Measurements from ENCODE around the gene MAT2B.

MAT2B gene

DNA sequence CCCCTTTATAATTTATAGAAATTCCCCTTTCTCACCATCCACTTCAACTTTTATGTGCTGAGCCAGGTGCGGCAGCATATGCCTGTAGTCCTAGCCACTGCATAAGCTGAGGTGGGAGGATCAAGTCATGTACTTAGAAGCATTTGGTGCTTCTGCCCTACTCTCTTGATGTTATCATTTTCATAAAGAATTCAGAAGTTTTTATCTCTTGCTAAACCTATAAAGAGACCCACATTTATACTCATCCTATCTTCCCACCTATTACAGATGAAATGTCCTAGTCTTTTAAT, 26.5 kb upstream of the MAT2B start:
- H3K27ac ChIP-seq (ENCODE audit: low read depth, low read length, poor library complexity, severe bottlenecking) = no peak overlapping the region
- no peaks in the 10 kb centered on the region for H3K27me3 ChIP-seq (ENCODE audit: insufficient read depth, low read length)
- no peak overlapping the region for H2AFZ ChIP-seq (ENCODE audit: low read length)

DNA sequence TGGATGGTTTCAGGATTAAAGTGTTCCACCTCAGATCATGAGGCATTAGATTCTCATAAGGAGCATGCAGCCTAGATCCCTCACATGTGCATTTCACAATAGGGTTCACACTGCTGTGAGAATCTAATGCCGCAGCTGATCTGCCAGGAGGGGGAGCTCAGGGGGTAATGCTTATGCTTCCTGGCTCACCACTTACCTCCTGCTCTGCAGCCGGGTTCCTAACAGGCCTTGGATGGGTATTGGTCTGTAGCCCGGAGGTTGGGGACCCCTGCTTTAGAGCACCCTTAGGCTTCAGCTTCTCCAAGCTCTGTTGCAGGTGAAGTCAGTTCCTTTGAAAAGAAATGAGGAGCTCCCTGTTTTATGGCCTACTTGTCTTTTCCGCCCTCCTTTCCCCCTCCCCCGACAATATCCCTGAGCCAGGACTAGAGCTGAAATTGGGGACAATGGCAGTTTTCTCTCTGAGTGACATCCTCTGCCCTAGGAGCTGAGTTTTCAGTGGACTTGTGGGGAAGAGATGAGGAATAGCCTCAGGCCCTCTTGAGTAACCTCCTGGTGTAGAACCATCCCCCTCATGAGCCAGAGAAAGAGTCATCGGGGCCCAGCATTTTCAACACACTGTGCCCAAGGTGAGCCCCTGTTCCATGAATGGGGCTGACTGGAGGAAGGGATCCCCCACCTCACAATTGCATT, 16.2 kb upstream of the MAT2B start:
- Histone ChIP-seq H3K4me2 (ENCODE audit: low read length) (no peak overlapping the region), H3K27me3 (ENCODE audit: insufficient read depth, low read length) (no peaks in the 10 kb centered on the region), H3K9me3 (ENCODE audit: low read length) (no peaks in the 10 kb centered on the region), H3K4me3 (ENCODE audit: low read depth, low read length, poor library complexity, severe bottlenecking) (no peak overlapping the region), H4K20me1 (ENCODE audit: insufficient read depth, low read length) (no peaks in the 10 kb centered on the region), H2AFZ (ENCODE audit: low read length) (no peak overlapping the region), H3K9me2 (ENCODE audit: low read depth, low read length) (no peaks in the 10 kb centered on the region), H3F3A (ENCODE audit: insufficient read depth, low read length) (no peaks in the 10 kb centered on the region), H3K36me3 (ENCODE audit: insufficient read depth, low read length) (peaks cover 83% of the 10 kb centered on the region), H3K79me2 (ENCODE audit: insufficient read depth, low read length) (no peaks in the 10 kb centered on the region; the same call in 1 of the 2 replicates), H3K4me1 (ENCODE audit: insufficient read depth, low read length, severe bottlenecking) (no peaks in the 10 kb centered on the region), H3K9ac (ENCODE audit: low read length) (no peak overlapping the region), H3K27ac (ENCODE audit: low read depth, low read length, poor library complexity, severe bottlenecking) (no peak overlapping the region)
- no peak for TF ChIP-seq EZH2 (IDR thresholded peaks at IDR 0.05; ENCODE audit: borderline replicate concordance, low read length)
- TF ChIP-seq, protein P1, sequence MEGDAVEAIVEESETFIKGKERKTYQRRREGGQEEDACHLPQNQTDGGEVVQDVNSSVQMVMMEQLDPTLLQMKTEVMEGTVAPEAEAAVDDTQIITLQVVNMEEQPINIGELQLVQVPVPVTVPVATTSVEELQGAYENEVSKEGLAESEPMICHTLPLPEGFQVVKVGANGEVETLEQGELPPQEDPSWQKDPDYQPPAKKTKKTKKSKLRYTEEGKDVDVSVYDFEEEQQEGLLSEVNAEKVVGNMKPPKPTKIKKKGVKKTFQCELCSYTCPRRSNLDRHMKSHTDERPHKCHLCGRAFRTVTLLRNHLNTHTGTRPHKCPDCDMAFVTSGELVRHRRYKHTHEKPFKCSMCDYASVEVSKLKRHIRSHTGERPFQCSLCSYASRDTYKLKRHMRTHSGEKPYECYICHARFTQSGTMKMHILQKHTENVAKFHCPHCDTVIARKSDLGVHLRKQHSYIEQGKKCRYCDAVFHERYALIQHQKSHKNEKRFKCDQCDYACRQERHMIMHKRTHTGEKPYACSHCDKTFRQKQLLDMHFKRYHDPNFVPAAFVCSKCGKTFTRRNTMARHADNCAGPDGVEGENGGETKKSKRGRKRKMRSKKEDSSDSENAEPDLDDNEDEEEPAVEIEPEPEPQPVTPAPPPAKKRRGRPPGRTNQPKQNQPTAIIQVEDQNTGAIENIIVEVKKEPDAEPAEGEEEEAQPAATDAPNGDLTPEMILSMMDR (IDR thresholded peaks at IDR 0.05; ENCODE audit: low read length) = no peak

More for the DNA sequence above, 26.5 kb upstream of the MAT2B start:
- H4K20me1 ChIP-seq (ENCODE audit: insufficient read depth, low read length) = no peaks in the 10 kb centered on the region
- H3K9me3 ChIP-seq (ENCODE audit: low read length) = no peaks in the 10 kb centered on the region
- no peak overlapping the region for H3K9ac ChIP-seq (ENCODE audit: low read length)
- H3K4me2 ChIP-seq (ENCODE audit: low read length) = no peak overlapping the region
- H3K79me2 ChIP-seq (ENCODE audit: insufficient read depth, low read length) = no peaks in the 10 kb centered on the region
- peaks cover 95% of the 10 kb centered on the region for H3K36me3 ChIP-seq (ENCODE audit: insufficient read depth, low read length)
- TF ChIP-seq, protein P1 (IDR thresholded peaks at IDR 0.05; ENCODE audit: low read length) = no peak
- TF ChIP-seq EZH2 (IDR thresholded peaks at IDR 0.05; ENCODE audit: borderline replicate concordance, low read length) = no peak
- H3F3A ChIP-seq (ENCODE audit: insufficient read depth, low read length) = no peaks in the 10 kb centered on the region; the same call in 1 of the 2 replicates
- H3K4me3 ChIP-seq (ENCODE audit: low read depth, low read length, poor library complexity, severe bottlenecking) = no peak overlapping the region
- H3K4me1 ChIP-seq (ENCODE audit: insufficient read depth, low read length, severe bottlenecking) = no peaks in the 10 kb centered on the region
- no peaks in the 10 kb centered on the region for H3K9me2 ChIP-seq (ENCODE audit: low read depth, low read length)

DNA sequence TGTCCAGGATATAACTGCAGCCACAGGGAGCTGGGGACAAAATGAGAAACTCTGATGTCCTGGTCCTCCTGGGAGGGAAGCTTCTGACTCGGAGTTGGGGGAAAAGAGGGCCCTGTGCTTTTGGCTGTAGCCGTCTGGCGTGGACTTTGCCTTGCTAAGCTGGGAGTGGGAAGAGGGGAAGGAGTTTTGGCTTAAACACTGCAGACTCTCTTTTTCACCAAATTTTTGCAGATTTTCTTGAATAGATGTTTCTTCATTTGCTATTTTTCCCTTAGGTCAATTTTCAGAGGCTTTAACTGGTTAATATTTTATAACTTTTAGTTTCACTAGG, 15.7 kb upstream of the MAT2B start:
- H3K27me3 ChIP-seq (ENCODE audit: insufficient read depth, low read length) = no peaks in the 10 kb centered on the region
- no peak overlapping the region for H3K4me3 ChIP-seq (ENCODE audit: low read depth, low read length, poor library complexity, severe bottlenecking)
- H3K79me2 ChIP-seq (ENCODE audit: insufficient read depth, low read length) = no peaks in the 10 kb centered on the region; the same call in 1 of the 2 replicates
- no peak overlapping the region for H2AFZ ChIP-seq (ENCODE audit: low read length)
- H3F3A ChIP-seq (ENCODE audit: insufficient read depth, low read length) = no peaks in the 10 kb centered on the region
- H3K36me3 ChIP-seq (ENCODE audit: insufficient read depth, low read length) = peaks cover 78% of the 10 kb centered on the region
- no peaks in the 10 kb centered on the region for H3K9me2 ChIP-seq (ENCODE audit: low read depth, low read length)
- no peak for TF ChIP-seq EZH2 (IDR thresholded peaks at IDR 0.05; ENCODE audit: borderline replicate concordance, low read length)
- TF ChIP-seq, protein P1 (IDR thresholded peaks at IDR 0.05; ENCODE audit: low read length) = no peak
- no peak overlapping the region for H3K4me2 ChIP-seq (ENCODE audit: low read length)
- no peaks in the 10 kb centered on the region for H3K4me1 ChIP-seq (ENCODE audit: insufficient read depth, low read length, severe bottlenecking)
- H4K20me1 ChIP-seq (ENCODE audit: insufficient read depth, low read length) = no peaks in the 10 kb centered on the region
- H3K9me3 ChIP-seq (ENCODE audit: low read length) = no peaks in the 10 kb centered on the region
- no peak overlapping the region for H3K9ac ChIP-seq (ENCODE audit: low read length)
- no peak overlapping the region for H3K27ac ChIP-seq (ENCODE audit: low read depth, low read length, poor library complexity, severe bottlenecking)
